A204.1 (cell line): ENCODE data around the gene COL5A1.

Experiments used
- FAIRE-seq: peaks from 2 replicates; lab custom pipeline; 2012; peaks lifted over from hg19 to GRCh38; lab: Jason Lieb, UNC

COL5A1 gene

DNA sequence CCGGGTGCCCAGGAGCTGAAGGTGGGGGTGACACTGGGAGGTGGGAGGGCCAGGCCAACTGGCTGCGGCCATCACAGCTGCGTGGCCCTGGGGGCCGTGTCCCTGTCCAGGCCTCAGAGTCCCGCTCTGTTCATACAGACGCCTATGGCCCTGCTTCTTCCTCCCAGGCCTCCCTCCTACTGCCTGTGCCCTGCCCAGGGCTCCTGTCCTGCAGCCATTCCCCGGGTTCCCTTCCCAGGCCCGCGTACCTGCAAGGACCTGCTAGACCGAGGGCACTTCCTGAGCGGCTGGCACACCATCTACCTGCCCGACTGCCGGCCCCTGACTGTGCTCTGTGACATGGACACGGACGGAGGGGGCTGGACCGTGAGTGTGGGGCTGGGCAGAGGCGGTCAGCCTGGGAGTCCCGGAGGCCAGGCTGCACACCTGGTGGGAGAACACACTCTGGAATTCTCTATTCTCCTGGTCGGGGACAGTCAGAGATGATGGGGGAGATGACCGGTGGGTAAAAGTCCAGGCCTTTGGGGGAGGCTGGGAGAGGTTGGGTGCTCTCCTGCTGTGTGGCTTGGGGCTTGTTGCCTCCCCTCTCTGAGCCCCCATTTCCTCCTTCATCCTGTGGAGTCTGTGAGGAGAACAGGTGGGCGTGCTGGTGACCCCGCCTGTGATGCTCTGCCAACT, 243.5 kb downstream of the COL5A1 start:
- FAIRE-seq, result no peak

GRCh38 chr9:134885679-134886412, 244.2 kb downstream of the COL5A1 start:
- FAIRE-seq, result no peak

GRCh38 chr9:134886413-134886913, 244.9 kb downstream of the COL5A1 start:
- FAIRE-seq, result no peak

GRCh38 chr9:134887219-134887618, 245.6 kb downstream of the COL5A1 start:
- FAIRE-seq, result no peak

- FAIRE-seq, result no peak
Measured at GRCh38 chr9:134887686-134888602, 246.3 kb downstream of the COL5A1 start.

DNA sequence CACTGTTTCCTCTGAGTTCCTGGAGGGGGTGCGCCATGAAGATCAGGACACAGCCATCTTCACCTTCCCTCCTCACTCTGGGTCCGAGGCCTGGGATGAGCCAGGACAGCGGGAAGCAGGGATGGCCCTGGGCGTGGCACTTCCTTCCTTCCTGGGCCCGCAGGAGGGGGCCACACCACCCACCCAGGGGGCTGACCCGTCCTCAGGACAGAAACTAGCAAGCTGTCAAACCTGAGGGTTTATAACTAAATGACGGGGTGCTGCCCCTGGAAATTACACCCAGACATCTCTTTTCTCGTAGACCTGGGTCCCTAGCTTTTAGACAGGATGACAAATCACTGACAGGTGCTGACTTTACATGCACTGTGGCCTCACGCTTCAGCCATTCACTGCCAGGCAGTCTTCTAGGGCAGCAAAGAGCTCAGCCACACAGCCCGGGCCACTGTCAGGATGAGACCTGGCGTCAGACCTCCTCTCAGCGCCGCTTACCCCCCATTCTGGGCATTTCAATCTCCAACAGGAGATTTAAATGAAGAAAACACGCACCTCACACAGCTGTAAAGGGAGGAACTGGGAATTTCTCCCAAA, 247.1 kb downstream of the COL5A1 start:
- FAIRE-seq, result no peak

DNA sequence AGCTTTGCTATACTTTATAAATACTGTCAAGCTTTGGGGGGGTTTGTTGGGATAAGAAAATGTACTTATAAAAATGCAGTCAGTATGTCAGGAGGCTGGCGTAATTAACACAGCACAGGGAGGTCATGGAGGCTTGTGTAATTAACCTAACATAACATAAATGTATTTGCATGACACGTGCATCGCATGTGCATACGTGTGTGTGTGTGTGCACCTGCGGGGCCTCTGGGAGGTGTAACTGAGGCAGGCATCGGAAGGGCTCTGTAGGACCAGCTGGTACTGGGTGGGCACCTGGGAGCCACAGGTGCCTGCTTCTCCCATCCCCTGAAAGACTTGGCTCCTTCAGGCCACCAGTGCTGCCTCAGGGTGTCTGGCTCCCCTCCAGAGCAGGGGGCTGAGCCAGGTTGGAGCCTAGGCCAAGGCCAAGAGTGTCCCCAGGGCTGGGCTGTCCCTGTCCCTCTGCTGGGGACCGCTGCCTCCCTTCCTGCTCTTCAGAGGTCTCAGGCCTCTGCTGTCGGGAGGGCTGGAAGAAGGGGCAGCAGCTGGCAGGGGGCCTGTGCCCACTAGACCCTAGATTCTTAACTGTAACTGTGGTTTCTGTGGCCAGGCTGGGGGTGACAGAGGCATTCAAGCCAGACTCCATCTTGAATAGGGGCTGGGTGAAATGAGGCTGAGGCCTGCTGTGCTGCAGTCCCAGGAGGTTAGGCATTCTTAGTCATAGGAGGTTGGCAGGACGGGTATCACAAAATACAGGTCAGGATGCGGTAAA, 248.0 kb downstream of the COL5A1 start:
- no peak for FAIRE-seq

DNA sequence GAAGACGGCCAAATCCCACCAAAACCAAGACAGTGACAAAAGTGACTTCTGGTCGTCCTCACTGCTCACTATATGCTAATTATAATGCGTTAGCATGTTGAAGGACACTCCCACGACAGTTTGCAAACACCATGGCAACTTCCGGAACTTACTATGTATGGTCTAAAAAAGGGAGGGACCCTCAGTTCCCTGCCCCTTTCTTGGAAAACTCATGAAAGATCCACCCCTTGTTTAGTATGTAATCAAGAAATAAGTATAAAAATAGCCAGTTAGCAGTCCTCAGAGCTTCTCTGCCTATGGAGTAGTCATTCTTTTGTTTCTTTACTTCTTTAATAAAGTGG, 248.5 kb downstream of the COL5A1 start:
- FAIRE-seq, result no peak

DNA sequence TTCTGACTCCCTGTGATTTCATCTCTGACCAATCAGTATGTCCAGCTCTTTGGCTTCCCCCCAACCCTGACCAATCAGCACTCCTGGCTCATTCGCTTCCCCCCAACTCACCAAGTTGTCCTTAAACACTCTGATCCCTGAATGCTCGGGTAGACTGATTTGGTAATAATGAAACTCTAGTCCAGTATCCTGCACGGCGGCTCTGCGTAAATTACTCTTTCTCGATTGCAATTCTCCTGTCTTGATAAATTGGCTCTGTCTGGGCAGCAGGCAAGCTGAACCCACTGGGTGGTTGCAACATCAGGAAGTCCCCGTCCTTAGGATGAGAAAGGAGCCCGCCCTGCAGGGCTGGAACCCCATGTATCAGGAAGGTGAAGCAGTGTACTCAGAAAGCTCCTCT, 249.4 kb downstream of the COL5A1 start:
- no peak for FAIRE-seq

DNA sequence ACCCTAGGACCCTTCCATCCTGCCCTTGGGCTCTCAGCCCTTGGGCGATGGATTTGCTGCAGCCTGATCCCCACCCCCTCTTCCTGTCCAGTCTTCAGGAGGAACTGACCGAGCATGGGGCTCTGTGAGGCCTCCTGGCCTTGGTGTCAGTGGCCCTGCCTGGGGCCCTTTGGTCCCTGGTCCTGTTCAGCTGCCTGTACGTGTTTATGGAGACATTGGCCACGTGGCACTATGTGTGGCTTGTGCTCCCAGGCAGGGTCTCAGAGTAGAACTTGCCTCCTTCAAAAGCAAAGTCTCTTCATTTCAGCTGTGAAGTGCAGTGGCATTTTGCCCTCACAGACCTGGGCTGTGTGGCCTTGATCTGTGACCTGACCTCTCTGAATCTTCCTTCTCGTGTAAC, 250.1 kb downstream of the COL5A1 start:
- no peak for FAIRE-seq

GRCh38 chr9:134892221-134892620, 250.6 kb downstream of the COL5A1 start:
- FAIRE-seq, result no peak

GRCh38 chr9:134892820-134893420, 251.3 kb downstream of the COL5A1 start:
- no peak for FAIRE-seq
